GM19035 (cell line): ENCODE data around the gene SETD7.
A peak's percentile ranks its signal among the peaks of the same experiment; 100 is the strongest.

Experiments used
- ATAC-seq: cut with Tn5 transposase; IDR thresholded peaks from one replicate; pipeline ENCODE4 v1.9.1; 2021; ENCODE audit not compliant: unreplicated experiment

Gene SETD7

DNA sequence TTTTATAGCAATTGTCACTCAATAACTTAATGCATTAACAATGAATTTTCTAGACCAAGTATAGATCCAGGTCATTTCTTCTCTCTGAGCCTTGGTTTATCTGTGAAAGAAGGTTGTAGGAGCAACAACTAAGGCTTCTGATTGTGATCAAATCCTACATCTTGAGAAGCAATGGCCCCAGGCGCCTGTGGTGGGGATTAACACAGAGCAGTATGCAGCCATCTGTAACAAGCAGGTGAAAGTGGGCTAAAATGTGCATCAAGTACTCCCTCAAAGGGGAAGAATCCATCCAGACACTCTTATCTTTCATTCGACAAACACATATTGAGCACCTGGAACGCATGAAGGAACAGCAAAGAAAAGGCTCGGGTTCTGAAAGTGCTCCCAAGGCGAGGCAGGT, 19.1 kb upstream of the SETD7 start:
- no peak for ATAC-seq

- no peak for ATAC-seq
These were observed 18.6 kb upstream of the SETD7 start for GRCh38 chr4:139574641-139575040.

DNA sequence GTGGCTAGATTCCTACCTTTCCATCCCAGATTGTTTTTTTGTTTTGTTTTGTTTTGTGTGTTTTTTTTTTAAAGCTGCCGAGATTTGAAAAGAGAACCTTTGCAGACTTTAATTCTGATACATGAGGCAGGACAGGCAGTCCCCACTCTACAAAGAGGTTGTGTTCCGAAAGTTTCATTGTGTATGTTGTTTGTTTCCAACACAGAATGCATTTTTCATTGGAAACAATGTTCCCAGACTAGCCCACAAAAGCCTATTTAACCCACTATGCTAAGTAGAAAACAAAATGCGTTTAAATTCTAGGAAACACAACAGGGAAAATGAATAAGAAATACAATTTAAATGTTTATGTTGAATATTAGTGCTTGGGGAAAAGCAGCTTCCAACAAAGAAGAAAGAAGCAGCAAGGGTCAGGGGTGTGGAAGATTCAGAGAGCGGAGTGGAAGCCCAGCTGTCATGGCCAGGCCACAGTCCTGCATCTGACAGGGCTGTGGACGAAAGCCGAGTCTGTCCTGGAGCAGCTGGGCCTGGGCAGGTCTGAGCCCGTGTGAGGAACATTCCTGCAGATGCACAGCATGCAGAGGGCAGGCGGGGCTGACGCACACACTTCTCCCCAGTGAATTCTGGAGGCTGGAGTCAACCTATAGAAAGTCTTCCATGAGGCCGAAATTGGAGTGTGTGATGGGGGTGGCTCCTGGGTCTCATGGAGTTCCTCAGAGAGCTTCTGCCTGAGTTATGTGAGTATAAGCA, 12.4 kb upstream of the SETD7 start:
- ATAC-seq, result no peak

DNA sequence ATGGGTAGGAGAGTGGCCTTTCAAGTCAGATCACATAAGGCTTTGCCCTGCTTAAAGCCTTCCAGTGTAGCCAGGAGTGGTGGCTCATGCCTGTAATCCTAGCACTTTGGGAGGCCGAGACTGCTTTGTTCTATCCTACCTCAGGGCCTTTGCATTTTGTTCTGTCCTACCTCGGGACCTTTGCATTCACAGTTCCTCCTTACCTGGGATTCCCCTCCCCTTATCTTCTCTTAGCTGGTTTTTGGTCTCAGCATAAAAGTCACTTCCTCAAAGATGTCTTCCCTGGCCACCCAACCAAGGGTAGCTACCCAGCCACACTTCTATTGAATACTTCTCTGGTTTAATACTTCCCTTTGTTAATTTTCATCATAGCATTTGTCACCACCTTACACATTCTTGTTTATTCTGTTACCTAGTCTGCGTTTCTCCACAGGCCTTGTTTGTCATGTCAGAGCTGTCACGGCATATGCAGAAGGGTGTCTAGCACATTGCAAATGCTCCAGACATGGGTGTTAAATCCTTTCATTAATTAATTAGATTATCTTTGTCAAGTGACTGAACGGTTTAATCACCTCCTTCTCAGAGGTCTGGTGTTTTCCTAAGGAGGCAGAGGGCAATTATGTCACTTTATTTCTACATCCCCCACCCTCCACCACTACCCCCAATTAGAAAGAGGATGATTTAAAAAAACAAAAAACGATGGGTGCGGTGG, 11.3 kb upstream of the SETD7 start:
- no peak for ATAC-seq

DNA sequence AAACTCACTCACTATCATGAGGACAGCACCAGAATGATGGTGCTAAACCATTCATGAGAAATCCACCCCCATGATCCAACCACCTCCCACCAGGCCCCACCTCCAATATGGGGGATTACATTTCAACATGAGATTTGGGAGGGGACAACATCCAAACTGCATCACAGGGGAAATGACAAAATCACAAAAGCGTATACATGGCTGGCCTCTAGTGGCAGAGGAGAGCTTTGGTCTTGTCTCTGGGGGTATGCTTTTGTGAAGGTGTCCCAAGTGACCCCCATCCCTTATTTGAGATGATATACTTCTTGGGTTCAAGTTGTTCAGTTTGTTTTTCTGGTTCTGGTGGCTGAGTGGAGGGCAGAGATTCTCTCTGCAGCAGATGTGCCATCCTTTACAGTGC, 8.5 kb upstream of the SETD7 start:
- ATAC-seq, result no peak

DNA sequence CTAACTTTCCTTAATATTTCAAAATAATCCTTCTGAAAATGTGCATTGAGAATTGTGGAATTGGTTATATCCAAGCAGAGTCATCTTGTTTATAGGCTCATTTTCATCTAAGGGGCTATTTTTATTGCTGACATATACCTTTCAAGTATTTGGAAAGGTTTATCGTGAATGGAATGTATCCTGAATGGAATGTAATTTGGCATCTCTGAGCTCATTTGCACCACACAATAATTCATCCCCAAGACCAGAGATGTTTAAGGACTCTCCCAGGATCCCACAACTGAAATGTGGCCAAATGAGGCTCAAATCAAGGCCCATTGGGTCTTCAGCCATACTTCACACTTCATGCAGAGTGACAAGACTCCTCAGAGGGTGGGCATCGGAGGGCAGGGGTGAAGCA, 7.5 kb upstream of the SETD7 start:
- ATAC-seq, result no peak

DNA sequence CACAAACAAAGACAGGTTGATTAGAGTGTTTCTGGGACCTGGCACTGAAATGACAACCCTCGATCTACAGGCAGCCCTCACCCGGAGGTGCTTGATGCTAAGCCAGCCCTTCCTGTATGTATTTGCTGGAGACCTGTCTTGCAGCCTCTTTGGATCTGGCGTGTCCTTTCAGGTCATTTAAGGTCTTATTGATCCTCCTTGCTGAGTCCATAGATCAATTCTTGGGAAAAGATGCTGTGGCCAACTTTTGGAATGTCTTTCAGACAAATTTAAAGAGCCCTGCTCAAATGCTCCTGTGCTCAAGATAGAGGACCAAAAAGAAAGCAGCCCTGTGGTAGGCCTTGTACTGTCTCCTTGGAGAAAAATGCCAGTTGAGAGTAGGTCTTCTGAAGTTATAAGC, 6.8 kb upstream of the SETD7 start:
- no peak for ATAC-seq

GRCh38 chr4:139562067-139562684, 6.2 kb upstream of the SETD7 start:
- no peak for ATAC-seq

- no peak for ATAC-seq
These were observed 4.5 kb upstream of the SETD7 start for GRCh38 chr4:139560406-139561104.

- no peak for ATAC-seq
These were observed 3.7 kb upstream of the SETD7 start for GRCh38 chr4:139559687-139560086.

GRCh38 chr4:139559089-139559479, 3.1 kb upstream of the SETD7 start:
- no peak for ATAC-seq

DNA sequence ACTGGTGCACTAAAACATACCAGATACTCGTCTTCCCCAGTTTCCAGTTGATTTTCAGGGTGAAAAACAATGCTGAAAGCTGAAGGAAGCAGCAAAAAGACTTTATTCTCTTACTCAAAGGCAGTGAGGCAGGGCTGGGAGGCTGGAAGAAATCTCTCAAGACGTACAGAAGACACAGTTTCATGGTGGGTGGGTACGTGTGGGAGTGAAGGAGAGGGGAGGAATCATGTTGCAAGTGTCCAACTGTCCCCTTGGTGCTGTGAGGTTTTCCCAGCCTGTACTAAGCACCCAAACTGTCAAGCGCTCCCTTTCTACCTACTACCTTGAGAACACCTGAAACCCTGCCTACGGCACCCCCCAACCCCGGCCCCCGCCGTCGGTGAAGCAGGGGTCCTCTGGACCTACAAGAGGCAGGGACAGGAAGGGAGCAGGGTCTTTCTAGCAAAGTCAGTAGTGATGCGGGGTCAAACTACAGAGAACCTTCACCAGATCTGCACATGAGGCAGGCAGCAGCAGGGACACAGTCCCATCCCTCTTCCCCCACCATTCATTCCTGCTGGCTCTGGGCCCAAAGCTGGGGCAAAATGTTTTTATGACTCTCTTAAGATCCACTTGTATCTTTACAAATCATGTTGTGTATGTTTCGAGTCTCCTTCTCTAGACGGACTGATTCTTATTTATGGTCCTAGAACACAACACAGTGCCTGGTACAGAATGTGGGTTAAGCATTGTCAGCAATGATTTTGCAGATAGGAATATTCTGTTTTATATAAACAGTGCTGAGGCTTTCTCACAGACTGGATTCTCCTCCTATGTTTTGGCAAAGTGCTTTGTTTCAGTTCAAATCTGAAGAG, 2.4 kb upstream of the SETD7 start:
- ATAC-seq, result no peak

DNA sequence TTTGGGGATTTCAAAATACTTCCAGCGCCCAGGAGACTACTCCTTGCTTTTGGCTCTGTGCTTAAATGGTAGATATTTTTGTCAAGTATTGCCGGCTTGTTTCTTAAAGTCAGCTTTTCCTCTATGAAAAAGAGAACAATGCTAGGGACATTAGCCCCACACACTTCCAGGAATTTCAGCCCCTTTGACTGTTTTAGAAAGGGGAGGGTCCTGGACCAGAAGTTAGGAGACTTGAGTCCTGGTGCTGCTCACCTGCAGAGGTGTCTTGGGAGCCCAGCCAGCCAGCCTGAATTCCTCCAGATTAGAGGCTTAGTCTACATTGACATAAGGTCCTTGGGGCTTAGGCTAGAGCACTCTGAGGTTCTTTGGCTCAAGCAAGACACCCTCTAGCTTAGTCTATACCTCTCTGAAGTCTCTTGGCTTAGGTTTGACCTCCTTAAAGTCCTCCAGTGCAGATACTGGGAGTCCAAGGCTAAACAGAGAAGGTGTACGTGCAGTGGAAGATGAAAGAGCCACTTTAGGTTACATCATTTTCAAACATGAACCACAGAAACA, 1.6 kb upstream of the SETD7 start:
- no peak for ATAC-seq

GRCh38 chr4:139556724-139557555, 921 bp upstream of the SETD7 start:
- peak; percentile 39 for ATAC-seq

- peak; percentile 29 for ATAC-seq
These were observed 331 bp downstream of the SETD7 start for GRCh38 chr4:139555705-139556070.

DNA sequence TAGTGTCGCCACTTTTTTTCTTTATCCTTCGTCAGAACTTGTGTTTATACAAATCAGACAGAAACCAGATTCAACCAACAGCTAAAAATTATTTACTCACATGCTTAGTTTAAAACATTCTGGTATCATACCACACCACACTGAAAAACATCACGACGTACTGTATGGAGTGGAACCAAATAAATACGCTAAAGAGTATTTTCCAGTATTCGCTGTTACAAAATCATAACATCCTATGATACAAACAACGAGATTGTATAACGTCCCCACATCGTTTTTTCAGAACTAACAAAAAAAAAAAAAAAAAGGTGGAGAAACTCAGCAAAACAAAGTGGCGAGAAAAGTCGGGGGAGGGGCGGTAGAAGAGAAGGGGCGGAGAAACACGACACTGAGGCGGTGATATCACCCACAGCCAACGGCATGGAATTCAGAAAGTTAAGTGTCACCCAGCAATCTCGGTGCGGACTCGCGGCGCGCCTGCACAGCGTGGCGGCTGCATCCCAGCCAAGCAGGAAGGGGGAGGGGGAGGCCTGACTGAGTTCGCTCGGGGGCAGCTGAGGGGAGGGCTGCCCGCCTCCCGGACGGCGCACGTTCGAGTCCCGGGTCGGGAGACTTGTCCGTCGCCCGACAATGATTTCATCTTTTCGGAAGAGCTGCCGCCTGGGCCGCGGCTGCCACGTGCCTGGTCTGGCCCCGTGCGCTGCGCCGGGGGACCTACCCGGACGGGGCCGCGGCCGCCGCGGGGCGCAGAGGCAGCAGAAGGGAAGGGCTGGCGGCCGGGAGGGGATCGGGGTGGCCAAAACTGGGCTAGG, 920 bp downstream of the SETD7 start:
- ATAC-seq, result peak; percentile 44

DNA sequence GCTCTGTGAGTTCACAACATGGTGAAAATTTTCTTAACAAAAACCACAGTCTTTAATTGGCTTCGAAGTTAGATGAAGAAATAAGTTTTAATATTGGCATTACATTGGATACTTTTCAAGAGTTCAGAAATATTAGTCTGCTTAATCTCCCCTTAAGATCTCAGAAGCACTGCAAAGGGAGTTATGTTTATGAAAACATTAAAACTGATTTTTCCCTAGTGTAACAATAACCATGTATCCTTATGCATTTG, 1.5 kb downstream of the SETD7 start:
- ATAC-seq, result no peak

DNA sequence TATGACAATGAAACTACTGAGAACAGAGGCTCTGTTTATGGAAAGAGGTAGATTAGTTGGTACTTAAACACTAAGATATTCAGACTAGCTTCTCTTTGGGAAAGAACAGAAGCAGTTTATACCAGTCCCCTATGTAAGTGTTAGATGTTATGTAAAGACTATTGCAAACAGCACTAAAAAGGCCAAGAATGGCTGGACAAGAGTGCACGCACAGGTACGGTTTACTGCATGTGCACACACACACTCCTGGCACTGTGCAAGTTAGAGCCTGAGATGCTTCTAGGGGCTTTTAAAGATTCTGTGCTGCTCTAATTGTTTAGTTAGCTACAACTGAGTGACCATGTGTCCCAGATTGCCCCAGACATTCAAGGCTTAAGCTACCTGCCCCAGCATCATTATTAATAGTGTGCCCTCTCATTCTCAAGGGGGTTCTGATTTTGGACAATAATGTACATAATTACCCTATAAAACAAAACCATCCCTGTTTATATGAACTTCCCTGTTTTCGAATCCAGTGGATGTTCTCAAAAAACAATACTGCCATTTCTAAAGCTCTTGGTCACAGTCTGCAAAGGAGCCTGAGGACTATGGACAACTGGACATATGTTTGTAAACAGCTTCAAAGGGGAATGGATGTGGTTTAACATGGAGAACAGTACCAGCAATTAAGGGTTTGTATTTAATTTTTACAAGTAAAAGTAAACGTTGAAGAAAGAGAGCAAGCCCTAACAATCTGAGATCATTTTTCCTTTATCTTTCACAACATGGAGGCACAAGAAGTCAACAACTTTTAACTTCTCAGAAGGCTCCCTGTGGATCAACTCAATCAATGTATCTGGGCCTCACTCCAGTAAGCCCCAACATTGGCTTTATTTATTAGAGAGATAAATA, 2.0 kb downstream of the SETD7 start:
- ATAC-seq, result no peak
